ENCODE results near the gene DPT. TPM values are rescaled to one million over a fixed set of nuclear protein-coding genes. Genes with fewer than 3 reads are reported as not detected.

Gene DPT
- polyA plus RNA-seq, 1 donor from 2014 or later = not detected

- H4K20me1 ChIP-seq (ENCODE audit: insufficient read depth) = no peaks in the 10 kb centered on the region
- H3K27me3 ChIP-seq (ENCODE audit: insufficient read depth, low read depth, low read length) = no peaks in the 10 kb centered on the region
- H3K36me3 ChIP-seq (ENCODE audit: insufficient read depth, low read length) = no peaks in the 10 kb centered on the region
- H3K79me2 ChIP-seq (replicated peaks; ENCODE audit: insufficient read depth, low read length) = no peaks in the 10 kb centered on the region
- H3K4me2 ChIP-seq (ENCODE audit: low read length) = no peak overlapping the region
- H3K4me3 ChIP-seq (ENCODE audit: low read length) = no peak overlapping the region
- no peak overlapping the region for H2AFZ ChIP-seq (ENCODE audit: low read depth, low read length)
- no peak for TF ChIP-seq REST (IDR thresholded peaks at IDR 0.05; ENCODE audit: borderline replicate concordance)
- no peak for TF ChIP-seq EZH2 (IDR thresholded peaks at IDR 0.05; ENCODE audit: borderline replicate concordance, insufficient read depth, low read length, poor library complexity, severe bottlenecking)
- TF ChIP-seq CTCF (IDR thresholded peaks at IDR 0.05; ENCODE audit: poor library complexity, severe bottlenecking) = no peak
- no peak for TF ChIP-seq SMC3 (conservative IDR thresholded peaks at IDR 0.05; ENCODE audit: poor library complexity)
- no peak for TF ChIP-seq EP300 (conservative IDR thresholded peaks at IDR 0.05; ENCODE audit: poor library complexity, severe bottlenecking)
- no peaks in the 10 kb centered on the region for H3K9me3 ChIP-seq (ENCODE audit: low read length)
- H3K9me2 ChIP-seq (ENCODE audit: insufficient read depth, low read length) = no peaks in the 10 kb centered on the region
- H3K9ac ChIP-seq (ENCODE audit: low read length) = no peak overlapping the region
- peaks cover 3% of the 10 kb centered on the region for H3F3A ChIP-seq (ENCODE audit: insufficient read depth, low read length, poor library complexity, severe bottlenecking)
- no peak overlapping the region for H3K27ac ChIP-seq (ENCODE audit: low read length)
Measured at GRCh38 chr1:168755800-168756418, 26.9 kb upstream of the DPT start.

- Histone ChIP-seq H3K9ac (ENCODE audit: low read length) (no peak overlapping the region), H3K9me2 (ENCODE audit: insufficient read depth, low read length) (no peaks in the 10 kb centered on the region), H2AFZ (ENCODE audit: low read depth, low read length) (no peak overlapping the region)
Measured at GRCh38 chr1:168752171-168752832, 23.3 kb upstream of the DPT start.

More at GRCh38 chr1:168752171-168752832, 23.3 kb upstream of the DPT start:
- Histone ChIP-seq H3K27ac (ENCODE audit: low read length) (peak overlapping the region; percentile 54), H3K36me3 (ENCODE audit: insufficient read depth, low read length) (no peaks in the 10 kb centered on the region), H3K9me3 (ENCODE audit: low read length) (no peaks in the 10 kb centered on the region), H4K20me1 (ENCODE audit: insufficient read depth) (no peaks in the 10 kb centered on the region), H3K79me2 (replicated peaks; ENCODE audit: insufficient read depth, low read length) (no peaks in the 10 kb centered on the region), H3K27me3 (ENCODE audit: insufficient read depth, low read depth, low read length) (no peaks in the 10 kb centered on the region), H3K4me2 (ENCODE audit: low read length) (no peak overlapping the region), H3K4me3 (ENCODE audit: low read length) (peak overlapping the region; percentile 24), H3F3A (ENCODE audit: insufficient read depth, low read length, poor library complexity, severe bottlenecking) (peaks cover 6% of the 10 kb centered on the region)
- TF ChIP-seq SMC3 (conservative IDR thresholded peaks at IDR 0.05; ENCODE audit: poor library complexity) (no peak), POLR2AphosphoS5 (IDR thresholded peaks at IDR 0.05) (no peak), EZH2 (IDR thresholded peaks at IDR 0.05; ENCODE audit: borderline replicate concordance, insufficient read depth, low read length, poor library complexity, severe bottlenecking) (no peak), EP300 (conservative IDR thresholded peaks at IDR 0.05; ENCODE audit: poor library complexity, severe bottlenecking) (no peak), MXI1 (conservative IDR thresholded peaks at IDR 0.05; ENCODE audit: poor library complexity, severe bottlenecking) (no peak), TAF1 (IDR thresholded peaks at IDR 0.05; ENCODE audit: low read depth) (no peak)

Data from neural cell (in vitro differentiated cells).